ENCODE measurements around the gene UPF1.

The UPF1 gene

GRCh38 chr19:18875726-18876125, 44.0 kb downstream of the UPF1 start:
- no peak for DNase-seq (ENCODE audit: low spot score)

GRCh38 chr19:18876865-18877264, 45.1 kb downstream of the UPF1 start:
- no peak for DNase-seq (ENCODE audit: low spot score)

GRCh38 chr19:18878058-18878797, 46.5 kb downstream of the UPF1 start:
- no peak for DNase-seq (ENCODE audit: low spot score)

GRCh38 chr19:18878858-18879578, 47.3 kb downstream of the UPF1 start:
- no peak for DNase-seq (ENCODE audit: low spot score)

GRCh38 chr19:18879579-18880373, 48.0 kb downstream of the UPF1 start:
- DNase-seq (ENCODE audit: low spot score) = peak; percentile 85

GRCh38 chr19:18881491-18881890, 49.7 kb downstream of the UPF1 start:
- DNase-seq (ENCODE audit: low spot score) = no peak

- no peak for DNase-seq (ENCODE audit: low spot score)
Measured at GRCh38 chr19:18883526-18884304, 52.0 kb downstream of the UPF1 start.

- DNase-seq (ENCODE audit: low spot score) = no peak
Measured at GRCh38 chr19:18886972-18887371, 55.2 kb downstream of the UPF1 start.

GRCh38 chr19:18889949-18890745, 58.4 kb downstream of the UPF1 start:
- DNase-seq (ENCODE audit: low spot score) = no peak

- no peak for DNase-seq (ENCODE audit: low spot score)
Measured at GRCh38 chr19:18893587-18894253, 62.0 kb downstream of the UPF1 start.

- DNase-seq (ENCODE audit: low spot score) = peak; percentile 90
Measured at GRCh38 chr19:18894254-18895037, 62.7 kb downstream of the UPF1 start.

GRCh38 chr19:18895038-18895823, 63.5 kb downstream of the UPF1 start:
- DNase-seq (ENCODE audit: low spot score) = peak; percentile 91

GRCh38 chr19:18895824-18896341, 64.1 kb downstream of the UPF1 start, which contains the start of gene CERS1:
CERS1 (minus strand) TSS chr19:18896158; CDS start chr19:18896072, 86 bp downstream.
- DNase-seq (ENCODE audit: low spot score) = peak; percentile 97

GRCh38 chr19:18896421-18896841, 64.7 kb downstream of the UPF1 start:
- DNase-seq (ENCODE audit: low spot score) = peak; percentile 70

- peak; percentile 26 for DNase-seq (ENCODE audit: low spot score)
Measured at GRCh38 chr19:18897094-18898029, 65.6 kb downstream of the UPF1 start.

- DNase-seq (ENCODE audit: low spot score) = peak; percentile 14
Measured at GRCh38 chr19:18898081-18898606, 66.4 kb downstream of the UPF1 start.

Data from iPS-NIHi11 (cell line).